ENCODE results near the gene PDYN.

DNA sequence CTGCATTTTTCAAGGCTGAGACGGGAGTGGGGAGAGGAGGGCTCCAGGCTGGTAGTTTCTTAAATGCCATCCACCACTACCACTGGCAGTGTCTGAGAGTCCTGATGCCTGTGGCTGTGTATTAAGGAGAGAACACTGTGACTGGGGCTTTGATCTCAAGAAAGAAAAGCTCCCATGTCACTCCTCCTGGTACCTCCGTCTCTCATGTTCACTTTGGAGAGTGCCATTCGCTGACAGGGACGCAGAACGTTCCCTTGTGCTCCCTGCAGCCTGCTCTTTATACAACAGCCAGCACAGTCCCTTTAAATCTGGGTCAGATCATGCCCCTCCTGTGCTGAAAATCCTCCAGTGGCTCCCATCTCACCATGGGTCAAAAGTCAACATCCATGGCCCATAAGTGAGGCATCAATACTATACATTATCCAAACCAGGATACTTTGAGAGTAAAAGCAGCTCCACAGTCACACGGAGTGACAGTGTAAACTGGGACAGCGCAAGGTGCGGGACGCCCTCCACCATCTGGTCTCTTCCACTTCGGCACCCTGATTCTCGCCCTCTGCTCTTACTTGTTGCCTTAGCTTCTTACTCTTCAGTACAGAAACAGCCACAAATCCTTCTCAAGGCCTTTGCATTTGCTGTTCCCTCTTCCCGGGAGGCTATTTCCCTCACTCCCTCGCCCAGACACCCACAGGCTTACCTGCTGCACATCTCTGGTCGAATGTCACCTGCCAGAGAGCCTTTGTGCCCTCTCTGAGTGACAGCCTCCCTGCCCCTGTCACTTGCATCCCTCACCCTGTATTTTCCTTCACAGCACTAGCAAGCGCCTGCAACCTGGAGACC lies 20.0 kb downstream of the PDYN start:
- TF ChIP-seq CTCF (IDR thresholded peaks at IDR 0.05), result no peak
- TF ChIP-seq POLR2A (IDR thresholded peaks at IDR 0.05), result no peak
